Measurements from ENCODE around the gene DNM1. TPM values are rescaled to one million over a fixed set of nuclear protein-coding genes. Genes with fewer than 3 reads are reported as not detected.

DNM1 gene
- total RNA-seq, 1 donor from 2014 or later = 33.4 TPM

GRCh38 chr9:128190013-128190412, 13.2 kb upstream of the DNM1 start:
- Histone ChIP-seq H3K27ac (no peak overlapping the region), H3K4me1 (peaks cover 36% of the 10 kb centered on the region), H3K4me3 (no peak overlapping the region), H3K27me3 (no peaks in the 10 kb centered on the region), H3K36me3 (peaks cover 0 to 21% of the 10 kb centered on the region in 2 donors), H3K9me3 (no peaks in the 10 kb centered on the region)
- TF ChIP-seq POLR2AphosphoS5 (IDR thresholded peaks at IDR 0.05; ENCODE audit: insufficient read depth in 1 of 2, low read depth in 1 of 2) (no peak), CTCF (IDR thresholded peaks at IDR 0.05) (no peak), POLR2A (IDR thresholded peaks at IDR 0.05) (no peak)
- intact Hi-C loops (cut with DNase I) = no loop called here
- DNase-seq (ENCODE audit: extremely low spot score in 2 of 2) = no peak

GRCh38 chr9:128190516-128191405, 12.4 kb upstream of the DNM1 start:
- H3K4me3 ChIP-seq = peak overlapping the region; percentile 80 to 82
- peak overlapping the region; percentile 93 for H3K27ac ChIP-seq
- TF ChIP-seq POLR2A (IDR thresholded peaks at IDR 0.05) = no peak
- TF ChIP-seq CTCF (IDR thresholded peaks at IDR 0.05) = no peak
- no peak for TF ChIP-seq POLR2AphosphoS5 (IDR thresholded peaks at IDR 0.05; ENCODE audit: insufficient read depth in 1 of 2, low read depth in 1 of 2)
- no peaks in the 10 kb centered on the region for H3K9me3 ChIP-seq
- H3K4me1 ChIP-seq = peaks cover 36% of the 10 kb centered on the region
- intact Hi-C loops (cut with DNase I) = no loop called here
- no peak for DNase-seq (ENCODE audit: extremely low spot score in 2 of 2)
- no peaks in the 10 kb centered on the region for H3K27me3 ChIP-seq
- H3K36me3 ChIP-seq = peaks cover 0 to 14% of the 10 kb centered on the region in 2 donors

- Histone ChIP-seq H3K27me3 (no peaks in the 10 kb centered on the region), H3K9me3 (no peaks in the 10 kb centered on the region), H3K4me1 (peaks cover 36% of the 10 kb centered on the region), H3K4me3 (peak within 1 kb of the TSS; percentile 80 to 82), H3K36me3 (peaks cover 0 to 11% of the 10 kb centered on the region in 2 donors), H3K27ac (peak within 1 kb of the TSS; percentile 93)
- no peak for DNase-seq (ENCODE audit: extremely low spot score in 2 of 2)
- intact Hi-C loops (cut with DNase I) = no loop called here
- TF ChIP-seq POLR2AphosphoS5 (IDR thresholded peaks at IDR 0.05; ENCODE audit: insufficient read depth in 1 of 2, low read depth in 1 of 2) (peak in 1 of 2 donors; percentile 67), POLR2A (IDR thresholded peaks at IDR 0.05) (peak in 1 of 2 donors; percentile 9), CTCF (IDR thresholded peaks at IDR 0.05) (peak; percentile 43 to 73 (median 62))
Measured at GRCh38 chr9:128191406-128192046, 11.7 kb upstream of the DNM1 start, which contains the start of gene CIZ1. Gene CIZ1 (minus strand): TSS chr9:128191572. CDS start chr9:128190857, 715 bp downstream.

- DNase-seq (ENCODE audit: extremely low spot score in 2 of 2) = no peak
- TF ChIP-seq POLR2AphosphoS5 (IDR thresholded peaks at IDR 0.05; ENCODE audit: insufficient read depth in 1 of 2, low read depth in 1 of 2) (peak; percentile 54 to 59), POLR2A (IDR thresholded peaks at IDR 0.05) (no peak), CTCF (IDR thresholded peaks at IDR 0.05) (peak in 2 of 3 experiments; percentile 22 to 47)
- Histone ChIP-seq H3K27me3 (no peaks in the 10 kb centered on the region), H3K36me3 (peaks cover 0 to 11% of the 10 kb centered on the region in 2 donors), H3K27ac (peak overlapping the region; percentile 93), H3K9me3 (no peaks in the 10 kb centered on the region), H3K4me1 (peaks cover 36% of the 10 kb centered on the region), H3K4me3 (peak overlapping the region; percentile 80 to 82)
- intact Hi-C loops (cut with DNase I) = no loop called here
Measured at GRCh38 chr9:128192601-128193371, 10.4 kb upstream of the DNM1 start.
